CMK (cell line): ENCODE results near the gene RNF13.

Experiments used
- DNase-seq: peaks from one replicate; pipeline ENCODE4 v3.0.0-alpha.2; 2010; ENCODE audit warnings: low read depth

RNF13 gene, protein sequence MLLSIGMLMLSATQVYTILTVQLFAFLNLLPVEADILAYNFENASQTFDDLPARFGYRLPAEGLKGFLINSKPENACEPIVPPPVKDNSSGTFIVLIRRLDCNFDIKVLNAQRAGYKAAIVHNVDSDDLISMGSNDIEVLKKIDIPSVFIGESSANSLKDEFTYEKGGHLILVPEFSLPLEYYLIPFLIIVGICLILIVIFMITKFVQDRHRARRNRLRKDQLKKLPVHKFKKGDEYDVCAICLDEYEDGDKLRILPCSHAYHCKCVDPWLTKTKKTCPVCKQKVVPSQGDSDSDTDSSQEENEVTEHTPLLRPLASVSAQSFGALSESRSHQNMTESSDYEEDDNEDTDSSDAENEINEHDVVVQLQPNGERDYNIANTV

GRCh38 chr3:149812606-149813366 is at the start of gene RNF13:
Gene RNF13 (plus strand): TSS chr3:149813215. CDS start chr3:149846027, 32,812 bp downstream.
- peak; percentile 69 for DNase-seq

DNA sequence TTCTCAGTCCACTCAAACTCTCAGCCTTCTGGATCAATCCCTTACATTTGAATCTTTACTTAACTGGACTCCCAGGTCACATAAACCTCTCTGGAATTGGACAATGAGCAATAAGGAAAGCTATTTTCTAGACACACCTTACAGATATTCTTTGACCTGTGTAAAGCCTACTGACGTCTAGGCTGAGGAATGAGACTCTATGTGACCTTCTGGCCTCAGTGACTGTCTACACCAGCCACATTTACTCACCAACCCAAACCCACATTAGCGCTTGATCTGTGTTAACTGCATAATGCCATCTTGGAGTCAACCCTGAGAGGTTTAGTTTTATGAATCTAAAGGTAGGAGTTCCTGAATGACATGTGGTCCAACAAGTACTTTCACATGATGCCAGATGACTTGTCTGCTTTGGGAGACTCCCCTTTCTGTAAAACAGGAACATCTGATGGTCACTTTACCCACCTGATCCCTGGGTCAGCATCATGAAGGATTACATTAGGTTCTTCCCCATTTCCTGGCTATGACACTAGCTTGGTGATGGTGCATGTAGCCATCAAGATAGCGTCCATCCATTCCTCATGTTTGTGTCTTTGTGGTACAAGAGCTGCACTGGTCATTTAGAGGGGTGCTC is 49.3 kb upstream of the RNF13 start:
- no peak for DNase-seq

GRCh38 chr3:149764302-149764701 is 48.7 kb upstream of the RNF13 start:
- DNase-seq, result no peak

DNA sequence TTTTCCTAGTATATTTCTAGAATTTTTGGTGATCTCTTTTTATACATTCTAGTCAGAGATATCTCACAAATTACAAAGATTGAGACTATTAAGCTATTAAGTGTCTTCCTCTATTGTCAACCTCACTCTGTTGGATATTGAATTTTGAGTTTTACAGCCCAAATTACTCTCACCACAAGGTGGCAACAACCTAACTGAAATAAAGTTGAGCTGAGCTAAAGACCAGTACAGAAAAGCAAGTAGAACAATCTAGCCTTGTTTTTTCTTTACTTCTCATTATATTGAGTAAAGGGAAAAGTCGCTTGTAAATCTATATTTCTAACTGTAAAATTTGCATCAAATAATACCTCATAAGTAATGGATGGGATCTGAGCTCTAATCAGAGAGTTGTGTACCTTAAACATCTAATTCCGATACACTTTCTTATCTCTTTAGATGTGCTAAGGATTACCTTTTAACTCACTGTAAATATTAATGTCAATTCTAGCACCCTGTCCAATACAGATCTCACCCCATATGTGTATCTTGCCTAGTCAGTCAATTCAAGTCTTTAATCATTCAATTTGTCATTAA is 47.2 kb upstream of the RNF13 start:
- DNase-seq, result no peak

GRCh38 chr3:149767720-149768119 is 45.3 kb upstream of the RNF13 start:
- no peak for DNase-seq

DNA sequence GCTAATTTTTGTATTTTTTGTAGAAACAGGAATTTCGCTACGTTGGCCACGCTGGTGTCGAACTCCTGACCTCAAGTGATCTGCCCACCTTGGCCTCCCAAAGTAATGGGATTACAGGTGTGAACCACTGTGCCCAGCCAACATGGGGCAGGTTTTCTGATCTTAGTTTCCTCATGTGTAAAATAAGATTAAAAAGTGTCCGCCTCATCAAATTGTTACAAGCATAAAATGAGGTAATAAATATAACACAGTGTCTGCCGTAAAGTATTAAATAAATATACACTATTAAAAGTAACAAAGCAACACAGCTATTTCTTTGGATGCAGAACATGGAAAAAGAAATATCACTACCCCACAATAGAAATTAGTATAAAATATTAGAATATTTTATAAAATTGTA is 44.3 kb upstream of the RNF13 start:
- DNase-seq, result no peak

- DNase-seq, result no peak
Measured at GRCh38 chr3:149770246-149770645, 42.8 kb upstream of the RNF13 start.

DNA sequence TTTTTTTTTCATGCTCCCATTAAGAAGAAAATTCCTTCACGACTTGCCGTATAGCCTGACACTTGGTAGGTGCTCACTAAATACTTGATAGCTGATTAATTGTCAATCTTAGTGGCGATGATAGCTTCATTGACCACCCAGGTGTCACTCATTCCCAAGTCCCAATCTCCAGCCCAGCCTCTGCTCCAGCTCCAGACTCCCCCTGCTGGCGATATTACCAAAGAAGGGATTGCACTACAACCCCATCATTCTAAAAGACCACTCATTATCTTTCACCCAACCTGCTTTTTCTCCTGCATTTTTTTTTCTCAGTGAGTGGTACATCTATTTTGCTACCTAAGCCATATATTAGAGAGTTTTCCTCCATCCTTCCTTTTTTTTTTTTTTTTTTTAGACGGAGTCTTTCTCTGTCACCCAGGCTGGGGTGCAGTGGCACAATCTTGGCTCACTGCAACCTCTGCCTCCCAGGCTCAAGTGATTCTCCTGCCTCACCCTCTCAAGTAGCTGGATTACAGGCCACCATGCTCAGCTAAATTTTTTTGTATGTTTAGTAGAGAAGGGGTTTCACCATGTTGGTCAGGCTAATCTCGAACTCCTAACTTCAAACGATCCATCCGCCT is 41.3 kb upstream of the RNF13 start:
- no peak for DNase-seq

DNA sequence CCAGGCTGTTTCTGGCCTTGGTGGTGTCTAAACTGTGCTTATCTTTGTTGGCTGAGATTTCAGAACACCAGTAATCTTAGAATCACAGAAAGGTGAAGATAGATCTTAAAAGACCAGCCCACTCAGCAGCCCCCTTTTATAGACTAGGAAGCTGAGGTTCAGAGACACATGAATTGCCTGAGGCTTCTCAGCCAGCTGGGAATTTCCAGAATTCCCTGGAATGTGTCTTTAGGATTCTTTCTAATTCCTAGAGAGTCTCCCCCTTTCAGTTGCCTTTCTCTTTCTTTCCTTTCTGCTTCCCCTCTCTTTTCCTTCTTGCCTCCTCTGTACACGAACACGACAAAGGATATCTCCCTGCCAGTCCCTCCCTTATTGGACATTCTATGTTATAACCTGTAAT is 40.2 kb upstream of the RNF13 start:
- DNase-seq, result no peak

- DNase-seq, result no peak
Measured at GRCh38 chr3:149776170-149776569, 36.8 kb upstream of the RNF13 start.

DNA sequence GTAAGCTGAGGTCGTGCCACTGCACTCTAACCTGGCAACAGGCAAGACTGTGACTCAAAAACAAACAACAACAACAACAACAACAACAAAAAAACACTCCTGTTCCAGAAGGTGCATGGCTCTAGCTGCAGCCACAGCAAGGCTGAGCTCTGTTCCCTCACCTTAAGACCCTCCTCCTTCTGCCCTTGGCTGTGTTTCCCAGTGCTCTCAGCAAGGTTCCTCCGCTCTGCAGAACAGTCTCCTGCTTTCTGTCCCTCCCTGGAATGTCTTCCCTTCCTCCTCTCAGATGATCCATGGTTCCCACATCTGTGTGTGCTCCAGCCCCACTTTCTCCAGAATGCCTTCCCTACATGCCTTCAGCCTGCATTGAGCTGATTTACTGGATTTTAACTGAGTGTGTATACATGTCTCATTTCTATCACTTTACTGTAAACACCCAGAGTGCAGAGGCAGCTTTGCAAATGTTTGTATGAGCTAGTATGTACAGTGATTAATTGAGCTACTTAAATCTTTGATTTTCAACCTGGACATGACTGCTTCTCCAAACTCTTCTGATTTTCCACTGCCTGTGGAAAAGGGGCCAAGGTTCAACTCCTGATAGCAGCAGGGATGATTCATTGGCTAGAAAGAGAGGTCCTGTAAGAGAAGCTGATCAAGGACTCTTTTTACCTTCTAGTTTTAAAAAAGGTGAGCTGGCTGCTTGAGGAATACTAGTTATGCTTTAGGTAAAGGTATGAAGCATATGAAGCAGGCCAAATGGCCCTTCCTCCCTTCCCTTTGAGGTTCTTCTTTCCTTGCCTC is 35.4 kb upstream of the RNF13 start:
- no peak for DNase-seq

- DNase-seq, result no peak
Measured at GRCh38 chr3:149781211-149781610, 31.8 kb upstream of the RNF13 start.

- DNase-seq, result no peak
Measured at GRCh38 chr3:149781741-149782140, 31.3 kb upstream of the RNF13 start.

- DNase-seq, result no peak
Measured at GRCh38 chr3:149783576-149783975, 29.4 kb upstream of the RNF13 start.

GRCh38 chr3:149784064-149784704 is 28.8 kb upstream of the RNF13 start:
- DNase-seq, result no peak

DNA sequence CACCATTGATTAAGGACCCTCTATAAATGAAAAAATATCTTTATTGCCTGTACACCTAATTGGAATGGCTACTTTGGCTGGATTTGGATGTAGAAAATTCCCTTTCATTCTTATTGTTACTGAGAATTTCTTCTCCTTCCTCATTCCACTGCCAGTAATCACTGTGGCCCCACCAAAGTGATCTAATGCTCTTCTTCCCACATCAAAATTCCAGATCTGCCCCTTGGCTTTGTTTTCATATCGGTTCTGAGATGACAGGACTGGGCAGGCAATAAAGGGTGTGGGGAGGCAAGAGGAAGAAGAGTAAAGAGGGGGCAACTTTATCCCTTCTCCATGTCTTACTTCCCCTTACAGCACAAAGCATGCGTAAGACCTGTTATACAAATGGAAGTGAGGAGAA is 22.7 kb upstream of the RNF13 start:
- no peak for DNase-seq

GRCh38 chr3:149790698-149791097 is 22.3 kb upstream of the RNF13 start:
- DNase-seq, result no peak

DNA sequence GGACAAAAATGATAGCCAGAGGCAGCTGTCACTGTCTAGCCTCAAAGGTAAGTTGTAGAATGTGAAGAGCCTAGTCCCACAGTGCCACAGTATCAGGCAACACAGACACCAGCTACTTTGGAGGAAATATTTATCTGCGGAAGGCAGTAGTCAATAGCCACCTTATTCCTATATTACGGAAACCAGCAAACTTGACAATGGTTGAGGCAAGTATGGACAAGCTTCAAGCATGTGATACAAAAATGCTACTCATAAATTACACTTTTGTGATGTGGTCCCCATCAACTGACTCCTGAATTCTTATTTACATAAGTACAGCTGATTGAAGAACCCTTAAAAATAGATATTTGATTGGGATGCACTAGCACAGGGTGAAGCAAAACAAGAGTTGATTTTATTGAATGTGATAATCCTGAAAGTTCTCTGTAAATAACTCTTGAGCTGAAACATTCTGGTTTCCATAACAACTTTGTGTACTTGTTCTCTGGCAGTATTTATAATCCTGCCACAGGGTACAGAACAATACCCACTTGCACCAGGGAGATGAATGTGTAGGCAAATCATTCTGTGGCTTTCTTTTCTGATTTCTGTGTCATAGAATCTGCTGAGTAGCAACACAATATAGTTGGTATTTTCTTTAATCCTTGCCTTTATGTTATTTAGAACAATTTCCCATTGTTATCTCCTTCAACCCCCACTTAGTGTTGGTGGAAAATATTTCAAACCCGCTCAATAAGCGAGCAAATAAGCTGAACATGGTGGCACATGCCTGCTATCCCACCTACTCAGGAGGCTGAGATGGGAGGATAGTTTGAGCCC is 20.4 kb upstream of the RNF13 start, which contains the start of gene ANKUB1:
Gene ANKUB1, minus strand, starts transcription at position 103 of the 819 bp plus-strand sequence. CDS start 188 bp downstream, outside the sequence.
- no peak for DNase-seq

DNA sequence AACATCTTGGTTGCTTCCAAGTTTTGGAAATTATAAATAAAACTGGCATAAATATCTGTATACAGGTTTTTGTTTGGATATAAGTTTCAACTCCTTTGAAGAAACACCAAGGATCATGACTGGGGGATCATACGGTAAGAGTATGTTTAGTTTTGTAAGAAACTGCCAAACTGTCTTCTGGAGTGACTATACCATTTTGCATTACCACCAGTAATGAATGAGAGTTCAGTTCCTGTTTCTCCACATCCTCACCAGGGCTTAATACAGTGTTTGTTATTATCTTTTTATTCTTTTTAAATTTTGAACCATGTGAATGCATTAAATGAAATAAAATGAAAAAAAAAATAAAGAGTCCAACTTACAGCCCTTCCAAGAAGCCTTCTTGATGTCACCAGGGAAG is 17.0 kb upstream of the RNF13 start:
- DNase-seq, result no peak

DNA sequence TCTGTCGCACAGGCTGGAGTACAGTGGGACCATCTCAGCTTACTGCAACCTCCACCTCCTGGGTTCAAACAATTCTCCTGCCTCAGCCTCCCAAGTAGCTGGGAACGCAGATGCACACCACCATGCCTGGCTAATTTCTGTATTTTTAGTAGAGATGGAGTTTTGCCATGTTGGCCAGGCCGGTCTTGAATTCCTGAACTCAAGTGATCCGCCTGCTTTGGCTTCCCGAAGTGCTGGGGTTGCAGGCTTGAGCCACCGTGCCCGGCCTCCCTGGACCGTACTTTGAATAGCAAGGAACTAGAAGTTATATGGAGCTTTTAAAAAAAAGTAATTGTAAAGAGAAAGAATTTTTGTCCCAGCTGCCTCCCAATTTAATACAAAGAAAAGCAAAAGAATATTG is 12.3 kb upstream of the RNF13 start:
- no peak for DNase-seq
